NCI-H748 treated with DMSO at 0.1 percent for 48 hours (cell line): ENCODE results near the gene CELA3A.

ENCODE experiments used
- DNase-seq: peaks from one replicate; lab custom pipeline; 2025; lab: John Stamatoyannopoulos, UW

The CELA3A gene

GRCh38 chr1:22050330-22050729, 48.9 kb downstream of the CELA3A start:
- DNase-seq = no peak

- DNase-seq = no peak
Measured at GRCh38 chr1:22051607-22052114, 50.2 kb downstream of the CELA3A start.

GRCh38 chr1:22052115-22053016, 50.9 kb downstream of the CELA3A start, which contains the start of gene CDC42:
Gene CDC42 (plus strand): TSS chr1:22052709. CDS start chr1:22078479, 25,770 bp downstream.
- DNase-seq = peak; percentile 81

GRCh38 chr1:22053017-22053860, 51.8 kb downstream of the CELA3A start:
- peak; percentile 8 for DNase-seq

GRCh38 chr1:22053861-22054770, 52.7 kb downstream of the CELA3A start:
- peak; percentile 1 for DNase-seq

- DNase-seq = no peak
Measured at GRCh38 chr1:22055463-22055862, 54.0 kb downstream of the CELA3A start.

- no peak for DNase-seq
Measured at GRCh38 chr1:22056043-22056442, 54.6 kb downstream of the CELA3A start.

GRCh38 chr1:22056936-22057335, 55.5 kb downstream of the CELA3A start:
- DNase-seq = no peak

GRCh38 chr1:22057861-22058260, 56.4 kb downstream of the CELA3A start:
- no peak for DNase-seq
